Measurements from ENCODE around the gene RAET1G. TPM values are rescaled to one million over a fixed set of nuclear protein-coding genes. Genes with fewer than 3 reads are reported as not detected.
"Not testable (repeated sequence)": the region's sequence is repeated elsewhere in the genome, so short reads cannot be mapped to it uniquely, and the experiment has no call there.

Gene RAET1G
- total RNA-seq, 2 experiments from 2014 or later, result not detected

DNA sequence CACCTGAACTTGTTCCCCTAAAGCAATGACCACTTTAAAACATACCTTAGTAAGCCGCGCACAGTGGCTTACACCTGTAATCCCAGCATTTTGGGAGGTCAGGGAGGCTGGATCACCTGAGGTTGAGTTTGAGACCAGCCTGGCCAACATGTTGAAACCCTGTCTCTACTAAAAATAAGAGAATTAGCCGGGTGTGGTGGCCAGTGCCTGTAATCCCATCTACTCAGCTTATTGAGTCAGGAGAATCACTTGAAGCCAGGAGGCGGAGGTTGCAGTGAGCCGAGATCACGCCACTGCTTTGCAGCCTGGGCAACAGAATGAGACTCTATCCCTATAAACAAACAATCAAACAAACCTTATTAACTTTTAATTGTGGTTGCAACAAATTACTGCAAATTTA lies 23.4 kb downstream of the RAET1G start:
- Mint-ChIP-seq H3K27ac (no peak overlapping the region), H3K4me1 (peaks cover 14% of the 10 kb centered on the region), H3K36me3 (ENCODE audit: low read depth) (no peaks in the 10 kb centered on the region), H3K4me3 (no peak overlapping the region), H3K27me3 (peaks cover 5% of the 10 kb centered on the region), H3K9me3 (no peaks in the 10 kb centered on the region)
- POLR2A ChIA-PET, result no interaction called here
- CTCF ChIA-PET, result interaction anchor here (1.1 to 1.4 kb wide), 2 partner anchors 13 to 25 kb away, joined by 3 to 4 read pairs; no protein-coding TSS in a partner anchor
- no peak for DNase-seq

DNA sequence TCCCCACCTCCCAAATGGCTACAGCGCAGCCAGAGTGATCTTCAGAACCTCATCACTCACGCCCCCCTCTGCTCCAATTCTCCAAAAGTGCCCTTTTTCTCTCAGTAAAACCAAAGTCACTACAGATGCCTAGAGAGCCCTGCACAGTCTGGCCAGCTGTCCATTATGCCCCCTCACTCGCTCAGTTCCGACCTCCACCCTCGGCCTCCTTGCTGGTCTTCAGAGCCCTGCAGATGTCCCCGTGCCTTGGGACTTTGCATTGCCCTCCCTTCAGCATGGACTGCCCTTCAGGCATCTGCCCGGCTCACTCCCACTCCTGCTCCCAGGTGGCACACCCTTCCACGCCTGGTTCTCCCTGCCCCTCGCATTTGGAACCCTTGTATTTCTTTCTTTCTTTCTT lies 24.0 kb downstream of the RAET1G start:
- CTCF ChIA-PET, result interaction anchor here (1.1 kb wide), 1 partner anchor 26 kb away, joined by 3 read pairs; no protein-coding TSS in a partner anchor
- no peak for DNase-seq
- Mint-ChIP-seq H3K36me3 (ENCODE audit: low read depth) (no peaks in the 10 kb centered on the region), H3K27me3 (peaks cover 10% of the 10 kb centered on the region), H3K27ac (no peak overlapping the region), H3K9me3 (no peaks in the 10 kb centered on the region), H3K4me1 (peaks cover 14% of the 10 kb centered on the region), H3K4me3 (no peak overlapping the region)
- POLR2A ChIA-PET, result no interaction called here

DNA sequence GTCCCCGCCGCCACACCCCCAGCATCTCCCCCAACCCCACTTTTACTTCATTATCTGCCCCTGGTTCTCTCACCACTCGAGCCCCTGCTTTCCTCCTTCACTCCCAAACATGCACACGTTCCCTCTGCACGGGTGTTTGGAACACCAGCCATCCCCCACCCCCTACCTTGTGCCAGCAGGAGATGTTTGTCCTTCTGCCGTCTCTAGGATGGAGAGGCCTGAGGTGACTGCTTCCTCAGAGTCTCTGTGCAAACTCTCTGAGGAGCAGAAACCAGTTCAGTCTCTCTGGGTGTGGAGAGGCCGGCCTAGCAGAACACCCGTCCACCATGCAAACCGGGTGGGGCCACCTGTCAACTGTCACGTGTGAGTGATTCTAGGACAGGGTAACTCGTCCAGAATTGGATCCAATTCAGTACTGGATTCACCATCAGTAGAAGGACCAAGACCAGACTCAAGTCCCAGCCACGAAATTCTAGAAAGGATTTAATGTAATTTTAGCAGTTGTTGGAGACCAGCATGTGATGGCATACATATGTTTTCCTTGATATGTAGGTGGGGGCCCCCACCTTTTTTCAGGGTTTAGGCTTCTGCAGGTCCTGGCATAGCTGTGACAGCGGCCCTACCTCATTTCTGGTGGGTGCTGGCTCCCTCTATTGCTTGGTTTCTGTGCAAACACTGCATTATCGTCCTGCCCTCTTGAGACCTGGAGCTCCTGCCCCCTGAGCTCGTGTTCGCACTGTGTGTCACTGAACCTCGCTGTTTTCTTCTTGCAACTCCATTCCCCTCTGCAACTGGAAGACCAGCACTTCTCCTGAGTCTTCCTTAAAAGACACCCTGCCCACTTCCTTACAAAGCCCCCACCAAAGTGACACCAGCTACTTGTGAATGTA lies 24.8 kb downstream of the RAET1G start, which contains the start of gene RAET1E:
Gene RAET1E (minus strand): TSS at position 259 of the 890 bp plus-strand sequence. CDS start 7,212 bp downstream, outside the sequence.
- no peaks in the 10 kb centered on the region for H3K36me3 Mint-ChIP-seq (ENCODE audit: low read depth)
- H3K4me3 Mint-ChIP-seq, result no peak within 1 kb of the TSS
- H3K4me1 Mint-ChIP-seq, result peaks cover 14% of the 10 kb centered on the region
- H3K27ac Mint-ChIP-seq, result no peak within 1 kb of the TSS
- ChIA-PET CTCF (no interaction called here), POLR2A (no interaction called here)
- DNase-seq, result no peak
- H3K9me3 Mint-ChIP-seq, result no peaks in the 10 kb centered on the region
- H3K27me3 Mint-ChIP-seq, result peaks cover 18% of the 10 kb centered on the region

DNA sequence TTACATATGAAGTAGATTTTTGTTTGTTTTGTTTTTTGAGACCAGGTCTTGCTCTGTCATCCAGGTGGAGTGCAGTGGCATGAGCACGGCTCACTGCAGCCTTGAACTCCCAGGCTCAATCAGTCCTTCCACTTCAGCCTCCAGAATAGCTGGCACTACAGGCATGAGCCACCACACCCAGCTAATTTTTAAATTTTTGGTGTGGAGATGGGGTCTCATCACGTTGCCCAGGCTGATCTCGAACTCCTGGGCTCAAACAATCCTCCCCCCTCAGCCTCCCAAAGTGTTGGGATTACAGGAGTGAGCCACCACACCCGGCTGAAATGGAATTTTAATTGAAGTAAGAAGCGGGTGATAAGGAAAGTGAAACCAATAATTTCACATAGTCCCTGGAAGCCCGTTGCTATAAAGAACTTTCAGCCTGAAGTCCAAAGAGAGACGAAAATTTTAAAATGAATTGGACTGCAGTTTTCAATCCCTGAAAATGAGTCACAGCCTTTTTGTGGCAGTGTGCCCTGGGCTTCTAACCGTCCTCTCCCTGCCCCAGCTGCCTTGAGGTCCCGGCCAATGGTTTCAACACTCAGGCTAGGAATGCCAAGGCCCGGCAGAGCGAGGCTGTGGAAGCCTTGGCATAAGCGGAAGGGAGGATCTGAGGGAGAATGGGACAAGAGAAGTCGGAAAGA lies 25.8 kb downstream of the RAET1G start:
- Mint-ChIP-seq H3K9me3 (no peaks in the 10 kb centered on the region), H3K4me1 (peaks cover 14% of the 10 kb centered on the region), H3K27me3 (peaks cover 21% of the 10 kb centered on the region), H3K27ac (no peak overlapping the region), H3K4me3 (no peak overlapping the region), H3K36me3 (ENCODE audit: low read depth) (no peaks in the 10 kb centered on the region)
- DNase-seq, result no peak
- ChIA-PET CTCF (interaction anchor here (0.7 to 1.2 kb wide), 2 partner anchors 9 to 56 kb away, joined by 3 to 6 read pairs; no protein-coding TSS in a partner anchor), POLR2A (interaction anchor here (0.6 kb wide), 1 partner anchor 352 kb away, joined by 3 read pairs; no protein-coding TSS in a partner anchor)

DNA sequence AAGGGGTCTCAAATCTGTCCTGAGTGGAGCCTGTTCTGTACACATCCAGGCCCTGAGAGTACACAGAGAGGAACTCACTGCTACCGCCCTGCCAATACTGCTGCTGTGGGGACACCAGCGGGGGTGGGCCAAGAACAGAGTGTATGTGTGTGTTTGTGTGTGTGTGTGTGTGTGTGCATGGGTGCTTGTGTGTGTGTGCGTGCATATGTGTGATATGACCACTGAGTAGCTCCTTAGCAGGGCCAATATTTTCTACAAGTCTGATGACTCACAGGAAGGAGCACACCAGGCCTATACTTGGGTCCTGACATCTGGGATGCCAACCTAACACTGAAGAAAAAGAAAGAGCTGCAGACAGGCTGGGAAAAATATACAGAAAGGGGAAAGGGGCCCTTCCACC lies 26.4 kb downstream of the RAET1G start:
- ChIA-PET POLR2A (interaction anchor here (0.6 kb wide), 1 partner anchor 351 kb away, joined by 3 read pairs; no protein-coding TSS in a partner anchor), CTCF (interaction anchor here (0.7 to 1.2 kb wide), 2 partner anchors 10 to 56 kb away, joined by 3 to 6 read pairs; no protein-coding TSS in a partner anchor)
- Mint-ChIP-seq H3K27me3 (peaks cover 23% of the 10 kb centered on the region), H3K4me1 (peaks cover 14% of the 10 kb centered on the region), H3K4me3 (no peak overlapping the region), H3K27ac (no peak overlapping the region), H3K36me3 (ENCODE audit: low read depth) (no peaks in the 10 kb centered on the region), H3K9me3 (no peaks in the 10 kb centered on the region)
- DNase-seq, result no peak

DNA sequence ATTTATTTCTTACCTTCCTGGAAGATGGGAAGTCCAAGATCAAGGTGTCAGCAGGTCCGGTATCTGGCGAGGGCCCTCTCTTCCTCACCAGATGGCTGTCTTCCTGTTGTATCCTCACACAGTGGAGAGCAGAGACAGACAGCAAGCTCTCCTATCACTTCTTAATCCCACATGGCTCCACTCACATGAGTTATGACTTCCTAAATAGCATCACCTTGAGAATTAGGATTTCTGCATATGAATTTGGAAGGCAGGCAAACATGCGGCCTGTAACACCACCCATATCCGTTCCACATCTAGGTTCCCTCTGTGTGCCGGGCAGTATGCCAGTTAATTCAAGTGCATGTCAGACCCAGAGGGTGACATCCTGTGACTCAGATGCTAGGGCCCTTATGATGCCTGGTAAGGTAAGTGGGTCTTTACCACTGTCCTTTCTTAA lies 27.1 kb downstream of the RAET1G start:
- DNase-seq, result peak; percentile 29
- Mint-ChIP-seq H3K9me3 (no peaks in the 10 kb centered on the region), H3K36me3 (ENCODE audit: low read depth) (no peaks in the 10 kb centered on the region), H3K4me3 (no peak overlapping the region), H3K27ac (peak overlapping the region; percentile 11), H3K4me1 (peaks cover 14% of the 10 kb centered on the region), H3K27me3 (peaks cover 23% of the 10 kb centered on the region)
- POLR2A ChIA-PET, result no interaction called here
- CTCF ChIA-PET, result no interaction called here

DNA sequence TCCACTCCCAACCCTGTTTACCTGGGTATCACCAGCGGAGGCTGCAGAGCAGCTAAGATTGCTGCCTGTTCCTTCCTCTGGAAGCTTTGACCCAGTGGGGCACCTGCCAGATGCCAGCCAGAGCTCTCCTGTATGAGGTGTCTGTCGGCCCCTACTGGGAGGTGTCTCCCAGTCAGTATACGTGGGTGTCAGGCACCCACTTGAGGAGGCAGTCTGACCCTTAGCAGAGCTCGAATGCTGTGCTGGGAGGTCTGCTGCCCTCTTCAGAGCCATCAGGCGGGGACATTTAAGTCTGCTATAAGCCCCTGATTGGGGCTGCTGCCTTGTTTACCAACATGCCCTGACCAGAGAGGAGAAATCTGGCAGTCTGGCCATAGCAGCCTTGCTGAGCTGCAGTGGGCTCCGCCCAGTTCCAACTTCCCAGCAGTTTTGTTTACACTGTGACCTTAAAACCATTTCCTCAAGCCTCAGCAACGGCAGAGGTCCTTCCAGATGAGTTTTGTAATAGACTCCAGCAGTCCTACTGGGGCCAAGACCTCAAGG lies 27.8 kb downstream of the RAET1G start:
- H3K9me3 Mint-ChIP-seq, result no peaks in the 10 kb centered on the region
- ChIA-PET CTCF (no interaction called here), POLR2A (no interaction called here)
- no peaks in the 10 kb centered on the region for H3K36me3 Mint-ChIP-seq (ENCODE audit: low read depth)
- no peak overlapping the region for H3K4me3 Mint-ChIP-seq
- no peak overlapping the region for H3K27ac Mint-ChIP-seq
- H3K27me3 Mint-ChIP-seq, result peaks cover 26% of the 10 kb centered on the region
- peaks cover 14% of the 10 kb centered on the region for H3K4me1 Mint-ChIP-seq
- DNase-seq, result no peak

DNA sequence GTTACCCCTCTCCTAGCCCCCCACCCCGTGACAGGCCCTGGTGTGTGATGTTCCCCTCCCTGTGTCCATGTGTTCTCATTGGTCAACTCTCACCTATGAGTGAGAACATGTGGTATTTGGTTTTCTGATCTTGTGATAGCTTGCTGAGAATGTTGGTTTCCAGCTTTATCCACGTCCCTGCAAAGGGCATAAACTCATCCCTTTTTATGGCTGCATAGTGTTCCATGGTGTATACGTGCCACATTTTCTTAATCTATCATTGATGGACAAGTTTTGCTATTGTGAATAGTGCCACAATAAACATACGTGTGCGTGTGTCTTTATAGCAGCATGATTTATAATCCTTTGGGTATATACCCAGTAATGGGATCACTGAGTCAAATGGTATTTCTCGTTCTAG lies 31.1 kb downstream of the RAET1G start:
- CTCF ChIA-PET; H3K27ac Mint-ChIP-seq; H3K9me3 Mint-ChIP-seq; H3K4me3 Mint-ChIP-seq; DNase-seq; H3K36me3 Mint-ChIP-seq (ENCODE audit: low read depth); POLR2A ChIA-PET: not testable (repeated sequence)
- peaks cover 26% of the 10 kb centered on the region for H3K27me3 Mint-ChIP-seq
- peaks cover 14% of the 10 kb centered on the region for H3K4me1 Mint-ChIP-seq

DNA sequence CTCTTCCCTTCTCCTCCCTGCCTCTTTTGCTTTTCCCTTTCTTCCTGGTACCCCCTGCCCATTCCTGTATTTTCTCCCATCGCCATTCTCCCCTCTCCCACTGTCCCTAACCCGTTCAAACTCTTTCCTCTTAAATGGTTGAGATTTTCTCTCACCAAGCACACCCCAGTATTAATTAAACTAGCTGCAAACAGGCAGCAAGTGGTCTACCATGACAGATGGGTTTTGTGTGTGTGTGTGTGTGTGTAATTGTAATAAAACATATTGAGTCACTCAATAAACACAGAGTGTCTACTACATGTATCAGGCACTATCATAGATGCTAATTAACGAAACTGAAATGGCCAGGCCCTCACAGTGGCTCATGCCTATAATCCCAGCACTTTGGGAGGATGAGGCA lies 31.7 kb downstream of the RAET1G start:
- Mint-ChIP-seq H3K4me1 (peaks cover 9% of the 10 kb centered on the region), H3K9me3 (no peaks in the 10 kb centered on the region), H3K36me3 (ENCODE audit: low read depth) (no peaks in the 10 kb centered on the region), H3K27ac (no peak overlapping the region), H3K4me3 (no peak overlapping the region), H3K27me3 (peaks cover 26% of the 10 kb centered on the region)
- DNase-seq, result no peak
- ChIA-PET CTCF (no interaction called here), POLR2A (no interaction called here)

DNA sequence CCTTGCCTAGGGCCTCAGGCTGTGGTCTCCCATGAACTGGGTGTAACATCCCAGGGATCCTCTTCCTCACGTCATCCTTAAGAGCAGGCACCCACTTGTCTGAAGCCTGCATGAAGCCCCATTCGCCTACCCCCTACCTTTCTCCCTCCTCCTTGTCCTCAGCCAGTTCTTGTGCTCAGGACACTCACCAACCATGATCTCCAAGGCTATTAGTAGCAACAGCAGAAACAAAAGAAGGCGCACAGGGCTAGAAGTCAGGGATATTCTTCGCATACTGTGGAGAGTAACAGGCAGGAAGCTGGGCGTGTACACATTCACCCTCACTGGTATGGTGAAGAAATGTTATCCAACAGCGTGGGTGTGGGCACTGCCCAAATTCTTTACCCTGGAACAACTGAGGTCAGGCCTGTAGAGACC lies 32.3 kb downstream of the RAET1G start:
- CTCF ChIA-PET, result no interaction called here
- Mint-ChIP-seq H3K4me3 (no peak overlapping the region), H3K9me3 (no peaks in the 10 kb centered on the region), H3K27me3 (peaks cover 26% of the 10 kb centered on the region), H3K27ac (no peak overlapping the region), H3K36me3 (ENCODE audit: low read depth) (no peaks in the 10 kb centered on the region), H3K4me1 (peaks cover 3% of the 10 kb centered on the region)
- no peak for DNase-seq
- POLR2A ChIA-PET, result no interaction called here

DNA sequence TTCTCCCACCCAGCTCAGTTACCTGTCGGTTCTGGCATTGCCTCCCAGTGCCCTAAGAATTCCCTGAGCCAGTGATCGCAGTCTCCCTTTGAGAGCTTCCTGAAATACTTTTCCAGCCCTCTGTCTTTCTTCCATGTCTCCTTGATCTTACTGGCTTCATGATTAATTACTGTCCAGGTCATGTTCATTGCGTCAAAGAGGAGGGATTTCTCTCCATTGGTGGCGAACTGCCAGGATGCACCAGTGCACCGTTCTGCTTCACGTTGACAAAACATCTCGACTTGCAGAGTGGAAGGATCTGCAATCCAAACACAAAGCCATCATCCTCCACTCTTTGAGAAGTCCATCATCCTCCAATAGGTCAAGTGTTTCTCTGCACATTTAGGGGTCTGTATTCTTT lies 33.6 kb downstream of the RAET1G start:
- Mint-ChIP-seq H3K9me3 (no peaks in the 10 kb centered on the region), H3K27me3 (peaks cover 28% of the 10 kb centered on the region)
- CTCF ChIA-PET, result interaction anchor here (1.2 kb wide), 1 partner anchor 54 kb away, joined by 4 read pairs; no protein-coding TSS in a partner anchor

DNA sequence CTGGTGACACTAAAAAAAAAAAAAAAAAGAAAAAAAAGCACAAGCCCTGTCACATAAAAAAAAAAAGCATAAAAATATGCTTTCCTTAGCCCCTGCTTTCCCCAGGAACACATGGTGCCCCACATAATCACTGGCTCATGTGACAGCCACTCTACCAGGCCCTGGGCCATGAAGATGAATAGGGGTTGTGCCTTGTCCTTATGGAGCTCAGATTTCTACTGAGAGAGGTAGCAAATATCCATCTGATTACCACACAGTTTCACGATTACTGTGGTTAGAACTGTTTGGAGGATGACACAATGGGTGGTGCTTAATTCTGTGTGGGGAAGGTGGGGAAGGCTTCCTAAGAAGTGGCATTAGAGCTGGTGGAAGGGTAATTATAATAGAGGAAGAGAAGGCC lies 34.3 kb downstream of the RAET1G start:
- Mint-ChIP-seq H3K4me3 (no peak overlapping the region), H3K4me1 (no peaks in the 10 kb centered on the region), H3K27ac (no peak overlapping the region), H3K9me3 (no peaks in the 10 kb centered on the region), H3K36me3 (ENCODE audit: low read depth) (no peaks in the 10 kb centered on the region), H3K27me3 (peaks cover 22% of the 10 kb centered on the region)
- no peak for DNase-seq
- CTCF ChIA-PET, result interaction anchor here (1.2 kb wide), 1 partner anchor 53 kb away, joined by 4 read pairs; no protein-coding TSS in a partner anchor
- POLR2A ChIA-PET, result no interaction called here

More for the DNA sequence above, 33.6 kb downstream of the RAET1G start:
- no peak overlapping the region for H3K27ac Mint-ChIP-seq
- POLR2A ChIA-PET, result no interaction called here
- DNase-seq, result no peak
- H3K4me1 Mint-ChIP-seq, result no peaks in the 10 kb centered on the region
- no peaks in the 10 kb centered on the region for H3K36me3 Mint-ChIP-seq (ENCODE audit: low read depth)
- H3K4me3 Mint-ChIP-seq, result no peak overlapping the region

DNA sequence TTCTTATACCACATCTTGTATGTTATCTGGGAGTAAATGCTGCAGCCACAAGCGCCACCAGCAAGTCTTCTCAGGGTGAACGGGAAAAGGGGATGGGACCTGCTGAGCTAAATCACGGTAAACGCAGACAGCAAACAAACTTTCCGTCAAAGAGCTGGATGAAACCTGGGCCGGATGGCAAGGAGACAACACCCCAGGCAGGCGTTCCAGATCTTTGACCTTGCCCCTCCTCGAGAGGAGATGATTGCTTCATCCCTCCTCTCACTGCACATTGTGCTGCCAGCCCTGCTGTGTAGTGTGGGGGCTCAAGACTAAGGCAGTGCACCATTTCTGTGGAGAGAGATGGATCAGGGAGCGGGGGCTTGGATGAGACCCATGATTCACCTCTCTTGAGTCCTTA lies 34.8 kb downstream of the RAET1G start:
- Mint-ChIP-seq H3K4me1 (no peaks in the 10 kb centered on the region), H3K4me3 (no peak overlapping the region), H3K9me3 (no peaks in the 10 kb centered on the region), H3K36me3 (ENCODE audit: low read depth) (no peaks in the 10 kb centered on the region), H3K27ac (no peak overlapping the region), H3K27me3 (peaks cover 17% of the 10 kb centered on the region)
- no peak for DNase-seq
- POLR2A ChIA-PET, result no interaction called here
- CTCF ChIA-PET, result interaction anchor here (1.2 kb wide), 1 partner anchor 53 kb away, joined by 4 read pairs; no protein-coding TSS in a partner anchor

Measured in activated CD4-positive, alpha-beta T cell treated with anti-CD3 and anti-CD28 coated beads, Interleukin-2, amount 10 ng/mL, durations not matched to agents 7 days and 5 days (primary cell).